ENCODE data around the gene IGHMBP2. TPM values are rescaled to one million over a fixed set of nuclear protein-coding genes. Genes with fewer than 3 reads are reported as not detected.

The IGHMBP2 gene
- total RNA-seq, 1 experiment from 2014 or later = 48.7 TPM

- H3K27me3 ChIP-seq (replicated peaks; ENCODE audit: insufficient read depth, low read depth, low read length, poor library complexity) = no peaks in the 10 kb centered on the region
- CTCF ChIA-PET = no interaction called here
- no peak for DNase-seq (ENCODE audit: low spot score)
- BruUV-seq (replicated peaks) = no TSS peak
- no peak overlapping the region for H3K27ac ChIP-seq (ENCODE audit: low read depth, low read length, poor library complexity, severe bottlenecking)
- no peak for TF ChIP-seq CTCF (conservative IDR thresholded peaks at IDR 0.05; ENCODE audit: low read depth, low read length)
- TF ChIP-seq EZH2 (IDR thresholded peaks at IDR 0.05; ENCODE audit: borderline replicate concordance, low read depth, low read length, poor library complexity, severe bottlenecking) = no peak
- intact Hi-C loops (cut with micrococcal nuclease; ENCODE audit: unreplicated experiment) = loop anchor here (10.0 kb wide), 1 partner anchor 258 kb away; no protein-coding TSS in a partner anchor
- peaks cover 25% of the 10 kb centered on the region for H3K4me1 ChIP-seq (ENCODE audit: insufficient read depth, low read length, poor library complexity, severe bottlenecking)
- H3K36me3 ChIP-seq (ENCODE audit: insufficient read depth, low read length, poor library complexity, severe bottlenecking) = peaks cover 52% of the 10 kb centered on the region
- H3K9me3 ChIP-seq (ENCODE audit: low read depth, low read length, poor library complexity, severe bottlenecking) = no peaks in the 10 kb centered on the region
- POLR2A ChIA-PET (ENCODE audit: low non-redundant PET) = no interaction called here
- H3K4me3 ChIP-seq (ENCODE audit: low read depth, low read length, poor library complexity, severe bottlenecking) = no peak overlapping the region
Measured at GRCh38 chr11:68892576-68892975, 11.1 kb upstream of the IGHMBP2 start.

GRCh38 chr11:68893282-68893681 lies 10.4 kb upstream of the IGHMBP2 start:
- H3K4me3 ChIP-seq (ENCODE audit: low read depth, low read length, poor library complexity, severe bottlenecking) = no peak overlapping the region
- peaks cover 25% of the 10 kb centered on the region for H3K4me1 ChIP-seq (ENCODE audit: insufficient read depth, low read length, poor library complexity, severe bottlenecking)
- TF ChIP-seq EZH2 (IDR thresholded peaks at IDR 0.05; ENCODE audit: borderline replicate concordance, low read depth, low read length, poor library complexity, severe bottlenecking) = no peak
- no peak for TF ChIP-seq CTCF (conservative IDR thresholded peaks at IDR 0.05; ENCODE audit: low read depth, low read length)
- CTCF ChIA-PET = no interaction called here
- DNase-seq (ENCODE audit: low spot score) = no peak
- H3K27ac ChIP-seq (ENCODE audit: low read depth, low read length, poor library complexity, severe bottlenecking) = no peak overlapping the region
- POLR2A ChIA-PET (ENCODE audit: low non-redundant PET) = no interaction called here
- H3K9me3 ChIP-seq (ENCODE audit: low read depth, low read length, poor library complexity, severe bottlenecking) = no peaks in the 10 kb centered on the region
- intact Hi-C loops (cut with micrococcal nuclease; ENCODE audit: unreplicated experiment) = loop anchor here (10.0 kb wide), 1 partner anchor 258 kb away; no protein-coding TSS in a partner anchor
- peaks cover 58% of the 10 kb centered on the region for H3K36me3 ChIP-seq (ENCODE audit: insufficient read depth, low read length, poor library complexity, severe bottlenecking)
- no TSS peak for BruUV-seq (replicated peaks)
- no peaks in the 10 kb centered on the region for H3K27me3 ChIP-seq (replicated peaks; ENCODE audit: insufficient read depth, low read depth, low read length, poor library complexity)

- no peak for DNase-seq (ENCODE audit: low spot score)
- Histone ChIP-seq H3K27me3 (replicated peaks; ENCODE audit: insufficient read depth, low read depth, low read length, poor library complexity) (no peaks in the 10 kb centered on the region), H3K9me3 (ENCODE audit: low read depth, low read length, poor library complexity, severe bottlenecking) (no peaks in the 10 kb centered on the region), H3K36me3 (ENCODE audit: insufficient read depth, low read length, poor library complexity, severe bottlenecking) (peaks cover 78% of the 10 kb centered on the region), H3K4me3 (ENCODE audit: low read depth, low read length, poor library complexity, severe bottlenecking) (no peak overlapping the region), H3K4me1 (ENCODE audit: insufficient read depth, low read length, poor library complexity, severe bottlenecking) (peaks cover 3% of the 10 kb centered on the region), H3K27ac (ENCODE audit: low read depth, low read length, poor library complexity, severe bottlenecking) (no peak overlapping the region)
- intact Hi-C loops (cut with micrococcal nuclease; ENCODE audit: unreplicated experiment) = loop anchor here (10.0 kb wide), 1 partner anchor 262 kb away; no protein-coding TSS in a partner anchor
- BruUV-seq (replicated peaks) = no TSS peak
- TF ChIP-seq EZH2 (IDR thresholded peaks at IDR 0.05; ENCODE audit: borderline replicate concordance, low read depth, low read length, poor library complexity, severe bottlenecking) (no peak), CTCF (conservative IDR thresholded peaks at IDR 0.05; ENCODE audit: low read depth, low read length) (no peak)
- CTCF ChIA-PET = no interaction called here
- POLR2A ChIA-PET (ENCODE audit: low non-redundant PET) = no interaction called here
Measured at GRCh38 chr11:68896171-68896959, 7.3 kb upstream of the IGHMBP2 start.
